HG02798 (cell line): Measurements from ENCODE around the gene METTL8.
"Not testable (repeated sequence)": the region's sequence is repeated elsewhere in the genome, so short reads cannot be mapped to it uniquely, and the experiment has no call there.

ENCODE experiments used
- ATAC-seq: cut with Tn5 transposase; IDR thresholded peaks from one replicate; pipeline ENCODE4 v1.9.1; 2021; ENCODE audit warnings: mild to moderate bottlenecking; ENCODE audit not compliant: unreplicated experiment, poor library complexity

METTL8 gene

GRCh38 chr2:171404261-171404660, 29.5 kb downstream of the METTL8 start:
- no peak for ATAC-seq

DNA sequence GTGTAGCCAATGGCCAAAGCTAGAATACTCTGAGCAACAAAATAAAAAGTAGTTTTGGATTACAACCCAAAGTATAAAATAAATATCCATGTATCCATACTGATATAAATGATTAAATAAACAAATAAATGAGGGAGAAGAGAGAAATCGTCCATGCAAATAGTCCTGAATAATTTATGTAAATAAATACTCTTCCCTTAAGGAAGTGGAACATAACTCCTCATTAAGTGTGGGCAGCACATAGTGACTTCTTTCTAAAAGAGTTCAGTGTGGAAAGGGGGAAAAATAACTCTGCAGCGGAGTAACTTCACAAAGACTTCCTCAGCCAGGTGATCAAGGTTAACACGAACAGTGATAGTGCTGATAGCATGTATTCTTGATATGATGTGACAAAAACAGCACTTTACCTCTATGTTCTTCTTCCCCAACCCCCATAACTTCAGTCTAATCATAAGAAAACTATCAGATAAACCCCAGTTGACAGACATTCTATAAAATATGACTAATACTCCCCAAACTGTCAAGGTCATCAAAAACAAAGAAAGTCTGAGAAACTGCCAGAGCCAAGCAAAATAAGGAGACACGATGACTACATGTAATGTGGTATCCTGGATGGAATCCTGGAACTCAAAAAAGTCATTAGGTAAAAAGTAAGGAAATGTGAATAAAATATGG, 30.7 kb downstream of the METTL8 start:
- no peak for ATAC-seq

GRCh38 chr2:171401947-171402346, 31.8 kb downstream of the METTL8 start:
- no peak for ATAC-seq

- ATAC-seq = no peak
Measured at GRCh38 chr2:171400395-171400794, 33.4 kb downstream of the METTL8 start.

- ATAC-seq = no peak
Measured at GRCh38 chr2:171399292-171399691, 34.5 kb downstream of the METTL8 start.

DNA sequence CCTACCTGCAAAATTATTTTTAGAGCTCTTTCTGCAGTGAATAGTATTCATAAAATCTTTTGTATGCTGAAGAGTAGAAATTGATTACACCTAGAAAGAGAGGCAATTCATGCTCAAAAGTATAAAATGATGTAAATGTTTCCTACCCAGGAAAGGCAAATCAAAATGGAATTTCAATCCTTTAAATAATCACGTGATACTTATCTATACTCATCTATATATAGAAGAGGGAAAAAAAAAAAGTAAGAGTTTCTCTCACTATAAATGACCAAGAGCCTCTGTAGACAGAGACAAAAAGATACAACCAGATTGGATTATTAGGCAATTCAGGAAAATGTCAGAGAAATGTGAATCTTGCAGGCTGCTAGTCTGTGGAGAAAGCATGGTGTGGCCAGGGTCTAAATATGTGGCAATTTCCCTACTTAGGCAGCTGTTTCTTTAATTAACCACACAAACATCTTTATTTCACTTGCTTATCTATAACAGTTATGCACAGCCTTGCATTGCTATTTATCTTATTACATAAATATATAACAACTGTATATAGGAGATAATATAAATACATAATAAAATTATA, 39.5 kb downstream of the METTL8 start:
- ATAC-seq = no peak

- ATAC-seq = no peak
Measured at GRCh38 chr2:171393487-171393886, 40.3 kb downstream of the METTL8 start.

- no peak for ATAC-seq
Measured at GRCh38 chr2:171391532-171391931, 42.3 kb downstream of the METTL8 start.

GRCh38 chr2:171390941-171391516, 42.8 kb downstream of the METTL8 start:
- no peak for ATAC-seq

DNA sequence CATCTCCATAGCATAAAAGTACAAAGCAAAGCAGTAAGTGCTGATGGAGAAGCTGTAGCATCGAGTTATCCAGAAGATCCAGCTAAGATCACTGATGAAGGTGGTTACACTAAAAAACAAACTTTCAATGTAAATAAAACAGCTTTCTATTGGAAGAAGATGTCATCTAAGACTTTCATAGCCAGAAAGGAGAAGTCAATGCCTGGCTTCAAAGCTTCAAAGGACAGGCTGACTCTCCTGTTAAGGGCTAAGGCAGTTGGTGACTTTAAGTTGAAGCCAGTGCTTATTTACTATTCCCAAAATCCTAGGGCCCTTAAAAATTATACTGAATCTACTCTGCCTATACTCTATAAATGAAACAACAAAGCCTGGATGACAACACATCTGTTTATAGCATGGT, 44.0 kb downstream of the METTL8 start:
- no peak for ATAC-seq

DNA sequence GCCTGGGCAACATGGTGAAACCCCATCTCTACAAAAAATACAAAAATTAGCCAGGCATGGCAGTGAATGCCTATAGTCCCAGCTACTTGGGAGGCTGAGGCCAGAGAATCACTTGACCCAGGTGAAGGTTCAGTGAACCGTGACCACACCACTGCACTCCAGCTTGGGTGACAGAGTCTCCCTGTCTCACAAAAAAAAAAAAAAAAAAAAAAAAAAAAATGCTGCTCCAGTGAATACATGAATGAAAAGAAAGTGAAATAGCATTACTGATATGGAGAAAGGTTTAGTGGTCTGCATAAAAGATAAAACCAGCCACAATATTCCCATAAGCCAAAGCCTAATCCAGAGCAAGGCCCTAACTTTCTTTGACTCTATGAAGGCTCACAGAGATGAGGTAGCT, 44.5 kb downstream of the METTL8 start:
- no peak for ATAC-seq

- no peak for ATAC-seq
Measured at GRCh38 chr2:171387052-171387451, 46.7 kb downstream of the METTL8 start.

GRCh38 chr2:171386627-171387026, 47.2 kb downstream of the METTL8 start:
- no peak for ATAC-seq

DNA sequence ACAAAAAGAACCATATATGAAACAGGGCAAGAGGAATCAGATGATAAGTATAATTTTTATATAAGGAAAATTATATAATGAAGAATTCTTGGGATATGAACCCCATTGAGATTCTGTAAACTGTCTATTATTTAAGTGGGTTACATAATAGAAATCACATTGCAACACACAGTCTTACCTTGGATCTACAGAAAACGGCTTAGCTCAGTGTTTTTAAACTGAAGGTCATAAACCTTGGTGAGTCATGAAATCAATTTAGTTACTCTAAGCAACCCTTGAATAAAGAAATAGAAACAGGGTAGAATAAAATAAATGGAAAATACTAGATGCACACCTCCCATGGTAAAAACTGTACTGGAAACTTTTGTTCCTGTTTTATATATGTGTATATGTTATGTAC, 50.7 kb downstream of the METTL8 start:
- no peak for ATAC-seq

- not testable (repeated sequence) for ATAC-seq
Measured at GRCh38 chr2:171382175-171382574, 51.6 kb downstream of the METTL8 start.

DNA sequence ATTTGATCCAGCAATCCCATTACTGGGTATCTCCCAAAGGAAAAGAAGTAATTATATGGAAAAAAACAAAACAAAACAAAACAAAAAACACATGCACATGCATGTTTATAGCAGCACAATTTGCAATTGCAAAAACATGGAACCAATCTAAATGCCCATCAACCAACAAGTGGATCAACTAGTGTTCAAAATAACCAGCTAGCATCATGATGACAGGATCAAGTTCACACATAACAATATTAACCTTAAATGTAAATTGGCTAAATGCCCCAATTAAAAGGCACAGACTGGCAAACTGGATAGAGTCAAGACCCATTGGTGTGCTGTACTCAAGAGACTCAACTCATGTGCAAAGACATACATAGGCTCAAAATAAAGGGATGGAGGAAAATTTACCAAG, 55.9 kb downstream of the METTL8 start:
- not testable (repeated sequence) for ATAC-seq

DNA sequence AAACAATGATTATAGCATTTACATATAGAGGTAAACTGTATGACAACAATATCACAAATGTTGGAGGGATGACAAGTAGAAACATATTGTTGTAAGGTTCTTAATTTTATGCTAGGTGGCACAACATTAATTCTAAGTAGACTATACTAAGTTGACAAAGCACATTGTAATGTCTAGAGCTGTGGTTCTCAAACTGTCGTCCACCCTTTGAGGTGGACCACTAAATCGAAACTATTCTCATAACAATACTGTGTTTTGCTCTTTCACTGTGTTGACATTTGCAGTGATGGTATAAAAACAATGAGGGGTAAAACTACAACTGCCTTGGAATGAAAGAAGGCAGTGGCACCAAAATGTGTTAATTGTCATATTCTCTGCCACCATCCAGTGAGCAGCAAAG, 66.1 kb downstream of the METTL8 start:
- no peak for ATAC-seq

DNA sequence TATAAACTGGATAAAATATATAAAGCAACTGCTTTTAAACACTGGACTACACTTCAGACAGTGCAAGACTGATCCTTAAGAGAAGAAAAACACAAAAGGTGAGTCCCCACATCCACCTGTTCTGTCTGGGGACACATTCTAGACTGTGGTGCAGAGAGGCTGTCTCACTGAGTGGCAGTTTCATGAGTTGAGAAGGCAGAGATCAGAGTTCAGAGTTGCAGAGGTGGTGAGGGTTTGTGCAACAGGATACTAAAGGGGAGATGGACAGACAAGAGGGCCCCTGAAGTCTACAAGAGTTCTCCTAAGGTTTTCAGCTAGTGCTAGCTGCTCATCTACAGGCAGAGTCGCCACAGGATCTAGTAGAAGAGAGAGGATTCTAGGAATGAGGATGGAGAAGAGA, 68.0 kb downstream of the METTL8 start:
- ATAC-seq = no peak

GRCh38 chr2:171365232-171365631, 68.6 kb downstream of the METTL8 start:
- no peak for ATAC-seq

DNA sequence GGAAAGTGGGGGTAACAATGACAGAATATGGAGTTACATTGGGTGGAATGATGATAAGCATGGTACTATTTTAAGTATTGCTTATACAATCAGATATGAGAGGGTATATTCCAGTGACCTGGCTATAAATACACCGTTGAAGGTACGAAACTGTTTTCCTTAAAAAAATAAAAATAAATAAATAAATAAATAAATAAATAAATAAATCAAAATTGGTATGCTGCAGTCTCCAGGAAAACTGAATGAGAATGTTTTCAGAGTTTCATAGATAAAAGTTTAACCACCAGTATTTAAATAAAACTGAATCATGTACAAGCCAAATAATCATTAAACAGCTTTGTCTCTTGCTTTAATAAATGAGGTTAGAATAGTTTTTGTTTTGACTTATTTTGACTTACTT, 71.4 kb downstream of the METTL8 start:
- no peak for ATAC-seq

GRCh38 chr2:171360905-171361304, 72.9 kb downstream of the METTL8 start:
- ATAC-seq = no peak

DNA sequence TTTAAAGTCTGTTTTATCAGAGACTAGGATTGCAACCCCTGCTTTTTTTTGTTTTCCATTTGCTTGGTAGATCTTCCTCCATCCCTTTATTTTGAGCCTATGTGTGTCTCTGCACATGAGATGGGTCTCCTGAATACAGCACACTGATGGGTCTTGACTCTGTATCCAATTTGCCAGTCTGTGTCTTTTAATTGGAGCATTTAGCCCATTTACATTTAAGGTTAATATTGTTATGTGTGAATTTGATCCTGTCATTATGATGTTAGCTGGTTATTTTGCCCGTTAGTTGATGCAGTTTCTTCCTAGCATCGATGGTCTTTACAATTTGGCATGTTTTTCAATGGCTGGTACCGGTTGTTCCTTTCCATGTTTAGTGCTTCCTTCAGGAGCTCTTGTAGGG, 80.0 kb downstream of the METTL8 start:
- ATAC-seq = not testable (repeated sequence)
